Activated CD8-positive, alpha-beta memory T cell treated with anti-CD3 and anti-CD28 coated beads, Interleukin-2, amount 10 ng/mL, durations not matched to agents 7 days and 5 days (primary cell): ENCODE data around the gene SERPINA6. TPM values are rescaled to one million over a fixed set of nuclear protein-coding genes. Genes with fewer than 3 reads are reported as not detected.

ENCODE experiments used
- total RNA-seq, 2 experiments: library from RNA; stranded (reverse); gene quantifications; one replicate each; pipeline ENCODE4 v1.2.3, GENCODE V29; 2021

The SERPINA6 gene
- total RNA-seq, 2 experiments from 2014 or later: not detected

Other genes with a start within 250 kb of the SERPINA6 start
- gene DDX24, start 242.1 kb downstream of the SERPINA6 start, total RNA-seq: 100 to 1,000 TPM; 211 to 244 TPM
- 10 to 100 TPM; 42.8 to 55.4 TPM for gene IFI27L1, start 242.0 kb downstream of the SERPINA6 start, total RNA-seq
- 100 to 1,000 TPM in 1 of 2 experiments, 10 to 100 TPM in 1; 81.5 to 325 TPM for gene IFI27, start 212.6 kb downstream of the SERPINA6 start, total RNA-seq
- gene IFI27L2, start 193.7 kb downstream of the SERPINA6 start, total RNA-seq: 100 to 1,000 TPM in 1 of 2 experiments, 10 to 100 TPM in 1; 95.5 to 112 TPM
- under 1 TPM; 0.64 to 0.68 TPM for gene PPP4R4, start 149.0 kb downstream of the SERPINA6 start, total RNA-seq
- not detected for gene SERPINA10, start 30.1 kb downstream of the SERPINA6 start, total RNA-seq
- gene SERPINA2, start 43.4 kb upstream of the SERPINA6 start, total RNA-seq: not detected
- under 1 TPM in 1 of 2 experiments, not detected in 1; 0.49 TPM for gene SERPINA1, start 65.3 kb upstream of the SERPINA6 start, total RNA-seq
- not detected for gene SERPINA11, start 129.5 kb upstream of the SERPINA6 start, total RNA-seq
- not detected for gene SERPINA9, start 152.9 kb upstream of the SERPINA6 start, total RNA-seq
- gene SERPINA12, start 186.1 kb upstream of the SERPINA6 start, total RNA-seq: not detected
- gene SERPINA4, start 238.1 kb upstream of the SERPINA6 start, total RNA-seq: not detected